Neural progenitor cell (in vitro differentiated cells): Measurements from ENCODE around the gene GPNMB. TPM values are rescaled to one million over a fixed set of nuclear protein-coding genes. Genes with fewer than 3 reads are reported as not detected.
A peak's percentile ranks its signal among the peaks of the same experiment; 100 is the strongest.

ENCODE experiments used
- DNase-seq: peaks from one replicate; pipeline ENCODE4 v3.0.0-alpha.2; 2016; ENCODE audit warnings: low spot score
- H2AFZ ChIP-seq: fragments of 200-600 bp; sonication (generic); replicated peaks from 2 replicates; pipeline ENCODE4 v1.6.1; 2016; ENCODE audit warnings: antibody characterized with exemption
- H3F3A ChIP-seq: fragments of 200-600 bp; sonication (generic); 2 replicates; pipeline ENCODE4 v1.6.1; 2016; ENCODE audit warnings: antibody characterized with exemption, low read depth
- H3K27ac ChIP-seq: fragments of 200-600 bp; sonication (generic); 2 replicates; pipeline ENCODE4 v1.5.1; 2016; ENCODE audit warnings: mild to moderate bottlenecking
- H3K27me3 ChIP-seq: fragments of 200-600 bp; sonication (generic); 2 replicates; pipeline ENCODE4 v1.6.1; 2016; ENCODE audit warnings: mild to moderate bottlenecking, moderate library complexity
- H3K36me3 ChIP-seq: fragments of 200-600 bp; sonication (generic); 2 replicates; pipeline ENCODE4 v1.5.1; 2016
- H3K4me1 ChIP-seq: fragments of 200-600 bp; sonication (generic); 2 replicates; pipeline ENCODE4 v1.6.1; 2016; ENCODE audit warnings: mixed run types
- H3K4me2 ChIP-seq: fragments of 200-600 bp; sonication (generic); 2 replicates; pipeline ENCODE4 v1.6.1; 2016
- H3K4me3 ChIP-seq: fragments of 200-600 bp; sonication (generic); 2 replicates; pipeline ENCODE4 v1.5.1; 2016
- H3K79me2 ChIP-seq: fragments of 200-600 bp; sonication (generic); 2 replicates; pipeline ENCODE4 v1.6.1; 2016; ENCODE audit warnings: low read depth
- H3K9ac ChIP-seq: fragments of 200-600 bp; sonication (generic); 2 replicates; pipeline ENCODE4 v1.6.1; 2016
- H3K9me3 ChIP-seq: fragments of 200-600 bp; sonication (generic); 2 replicates; pipeline ENCODE4 v1.5.1; 2016; ENCODE audit warnings: low read depth
- H4K20me1 ChIP-seq: fragments of 200-600 bp; sonication (generic); 2 replicates; pipeline ENCODE4 v1.6.1; 2016; ENCODE audit warnings: low read depth
- H3K27ac Mint-ChIP-seq: 3 replicates; pipeline ENCODE4 v1.8.0; 2021; ENCODE audit warnings: mixed read lengths
- H3K27me3 Mint-ChIP-seq: 2 replicates; pipeline ENCODE4 v1.8.0; 2022; ENCODE audit warnings: low read depth, mild to moderate bottlenecking, inconsistent platforms, moderate library complexity, mixed read lengths; ENCODE audit not compliant: insufficient read depth
- H3K36me3 Mint-ChIP-seq: 3 replicates; pipeline ENCODE4 v1.8.0; 2021; ENCODE audit warnings: mixed read lengths
- H3K4me1 Mint-ChIP-seq: 3 replicates; pipeline ENCODE4 v1.8.0; 2021; ENCODE audit warnings: mixed read lengths
- H3K4me3 Mint-ChIP-seq: 3 replicates; pipeline ENCODE4 v1.8.0; 2021; ENCODE audit warnings: mild to moderate bottlenecking, moderate library complexity, mixed read lengths
- H3K9me3 Mint-ChIP-seq: 3 replicates; pipeline ENCODE4 v1.8.0; 2020; ENCODE audit warnings: mixed read lengths
- EZH2 ChIP-seq: fragments of 200-600 bp; sonication (generic); IDR thresholded peaks from 2 replicates; pipeline ENCODE4 v1.6.1; 2017; ENCODE audit warnings: antibody characterized with exemption, mild to moderate bottlenecking, moderate library complexity
- EZH2phosphoT487 ChIP-seq: fragments of 200-600 bp; sonication (generic); IDR thresholded peaks from 2 replicates; pipeline ENCODE4 v1.6.1; 2017; ENCODE audit warnings: antibody characterized with exemption
- total RNA-seq: library from RNA; depleted of rRNA; stranded (reverse); fragments of >200 nt; gene quantifications from 2 replicates; pipeline ENCODE4 v1.2.3, GENCODE V29; 2015; ENCODE audit warnings: low replicate concordance
- TF ChIP-seq, protein P1 (sequence below): fragments of 200-600 bp; sonication (generic); IDR thresholded peaks from 2 replicates; pipeline ENCODE4 v1.5.1; 2017; ENCODE audit warnings: antibody characterized with exemption, mild to moderate bottlenecking

Gene GPNMB
- total RNA-seq, 1 donor from 2014 or later = not detected

DNA sequence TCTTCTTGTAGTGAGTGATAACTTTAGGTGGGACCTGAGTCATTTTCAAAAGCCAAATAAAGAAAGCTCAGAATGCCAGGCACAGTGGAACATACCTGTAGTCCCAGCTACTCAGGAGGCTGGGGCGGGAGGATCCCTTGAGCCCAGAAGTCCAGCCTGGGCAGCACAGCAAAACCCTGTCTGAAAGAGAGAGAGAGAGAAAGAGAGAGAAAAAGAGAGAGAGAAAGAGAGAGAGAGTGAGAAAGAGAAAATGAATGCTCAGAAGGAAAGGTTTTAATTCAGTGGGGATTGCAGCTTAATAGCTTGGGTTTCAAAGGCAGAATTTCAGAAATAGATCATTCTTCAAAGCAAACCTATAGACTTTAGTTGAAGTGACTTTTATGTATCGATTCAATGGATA, 25.7 kb downstream of the GPNMB start:
- H3K79me2 ChIP-seq = no peaks in the 10 kb centered on the region
- H3K4me1 Mint-ChIP-seq = no peaks in the 10 kb centered on the region
- H3K27me3 Mint-ChIP-seq = peaks cover 9% of the 10 kb centered on the region
- no peaks in the 10 kb centered on the region for H4K20me1 ChIP-seq
- no peaks in the 10 kb centered on the region for H3F3A ChIP-seq
- H3K36me3 Mint-ChIP-seq = no peaks in the 10 kb centered on the region
- no peak overlapping the region for H3K27ac Mint-ChIP-seq
- no peak overlapping the region for H2AFZ ChIP-seq
- no peak overlapping the region for H3K4me3 Mint-ChIP-seq
- H3K4me1 ChIP-seq = no peaks in the 10 kb centered on the region
- no peaks in the 10 kb centered on the region for H3K27me3 ChIP-seq
- H3K9me3 Mint-ChIP-seq = no peaks in the 10 kb centered on the region
- H3K4me2 ChIP-seq = no peak overlapping the region
- no peaks in the 10 kb centered on the region for H3K9me3 ChIP-seq
- no peak overlapping the region for H3K4me3 ChIP-seq
- H3K36me3 ChIP-seq = no peaks in the 10 kb centered on the region
- no peak overlapping the region for H3K9ac ChIP-seq
- no peak for TF ChIP-seq EZH2
- TF ChIP-seq, protein P1, sequence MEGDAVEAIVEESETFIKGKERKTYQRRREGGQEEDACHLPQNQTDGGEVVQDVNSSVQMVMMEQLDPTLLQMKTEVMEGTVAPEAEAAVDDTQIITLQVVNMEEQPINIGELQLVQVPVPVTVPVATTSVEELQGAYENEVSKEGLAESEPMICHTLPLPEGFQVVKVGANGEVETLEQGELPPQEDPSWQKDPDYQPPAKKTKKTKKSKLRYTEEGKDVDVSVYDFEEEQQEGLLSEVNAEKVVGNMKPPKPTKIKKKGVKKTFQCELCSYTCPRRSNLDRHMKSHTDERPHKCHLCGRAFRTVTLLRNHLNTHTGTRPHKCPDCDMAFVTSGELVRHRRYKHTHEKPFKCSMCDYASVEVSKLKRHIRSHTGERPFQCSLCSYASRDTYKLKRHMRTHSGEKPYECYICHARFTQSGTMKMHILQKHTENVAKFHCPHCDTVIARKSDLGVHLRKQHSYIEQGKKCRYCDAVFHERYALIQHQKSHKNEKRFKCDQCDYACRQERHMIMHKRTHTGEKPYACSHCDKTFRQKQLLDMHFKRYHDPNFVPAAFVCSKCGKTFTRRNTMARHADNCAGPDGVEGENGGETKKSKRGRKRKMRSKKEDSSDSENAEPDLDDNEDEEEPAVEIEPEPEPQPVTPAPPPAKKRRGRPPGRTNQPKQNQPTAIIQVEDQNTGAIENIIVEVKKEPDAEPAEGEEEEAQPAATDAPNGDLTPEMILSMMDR = no peak
- no peak for TF ChIP-seq EZH2phosphoT487
- no peak overlapping the region for H3K27ac ChIP-seq
- DNase-seq = no peak

GRCh38 chr7:23273141-23273599, 26.6 kb downstream of the GPNMB start:
- H3K9ac ChIP-seq = no peak overlapping the region
- peaks cover 4% of the 10 kb centered on the region for H3F3A ChIP-seq
- H3K4me2 ChIP-seq = peak overlapping the region; percentile 46
- Mint-ChIP-seq H3K27me3 (peaks cover 9% of the 10 kb centered on the region), H3K27ac (no peak overlapping the region), H3K36me3 (no peaks in the 10 kb centered on the region), H3K4me1 (peaks cover 2% of the 10 kb centered on the region), H3K4me3 (no peak overlapping the region), H3K9me3 (no peaks in the 10 kb centered on the region)
- no peaks in the 10 kb centered on the region for H3K79me2 ChIP-seq
- TF ChIP-seq EZH2phosphoT487 = no peak
- TF ChIP-seq, protein P1 = peak; percentile 88
- H3K4me3 ChIP-seq = peak overlapping the region; percentile 24
- DNase-seq = peak; percentile 92
- no peaks in the 10 kb centered on the region for H3K27me3 ChIP-seq
- no peak overlapping the region for H3K27ac ChIP-seq
- no peaks in the 10 kb centered on the region for H3K9me3 ChIP-seq
- H3K36me3 ChIP-seq = no peaks in the 10 kb centered on the region
- no peaks in the 10 kb centered on the region for H3K4me1 ChIP-seq
- peak overlapping the region; percentile 65 for H2AFZ ChIP-seq
- H4K20me1 ChIP-seq = no peaks in the 10 kb centered on the region

DNA sequence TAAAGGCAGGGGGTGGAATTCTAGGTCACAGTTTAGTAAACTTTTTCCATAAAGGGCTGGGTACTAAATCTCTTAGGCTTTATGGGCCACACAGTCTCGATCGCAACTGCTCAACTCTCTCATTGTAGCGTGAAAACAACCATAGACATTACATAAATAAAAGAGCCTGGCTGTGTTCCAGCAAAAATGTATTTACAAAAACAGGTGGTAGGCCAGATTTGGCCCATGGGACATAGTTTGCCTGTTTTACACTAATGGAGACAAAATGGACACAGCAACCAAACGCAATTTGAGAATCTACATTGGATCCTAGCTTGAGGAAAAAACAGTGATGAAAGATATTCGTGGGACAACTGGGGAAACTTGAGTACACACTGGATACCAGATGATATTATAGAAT, 29.3 kb downstream of the GPNMB start:
- H3K4me3 Mint-ChIP-seq = no peak overlapping the region
- Histone ChIP-seq H3K79me2 (no peaks in the 10 kb centered on the region), H3K4me3 (no peak overlapping the region), H4K20me1 (no peaks in the 10 kb centered on the region), H3K4me1 (no peaks in the 10 kb centered on the region), H3F3A (peaks cover 4% of the 10 kb centered on the region), H3K27me3 (no peaks in the 10 kb centered on the region), H3K4me2 (no peak overlapping the region), H2AFZ (no peak overlapping the region), H3K36me3 (no peaks in the 10 kb centered on the region), H3K9me3 (no peaks in the 10 kb centered on the region), H3K27ac (no peak overlapping the region), H3K9ac (no peak overlapping the region)
- TF ChIP-seq, protein P1 = no peak
- TF ChIP-seq EZH2phosphoT487 (no peak), EZH2 (no peak)
- no peaks in the 10 kb centered on the region for H3K9me3 Mint-ChIP-seq
- peaks cover 7% of the 10 kb centered on the region for H3K27me3 Mint-ChIP-seq
- no peak for DNase-seq
- peaks cover 2% of the 10 kb centered on the region for H3K4me1 Mint-ChIP-seq
- no peaks in the 10 kb centered on the region for H3K36me3 Mint-ChIP-seq
- H3K27ac Mint-ChIP-seq = no peak overlapping the region
